HepG2 (cell line): ENCODE data around the gene LIMK2. TPM values are rescaled to one million over a fixed set of nuclear protein-coding genes. Genes with fewer than 3 reads are reported as not detected.
A peak's percentile ranks its signal among the peaks of the same experiment; 100 is the strongest.

Experiments
- ATRX ChIP-seq: sonication (generic); formaldehyde crosslinking; IDR thresholded peaks from 2 replicates; pipeline ENCODE4 v1.4.0; 2020; ENCODE audit warnings: missing genetic modification reagents, borderline replicate concordance
- CEBPZ ChIP-seq: IDR thresholded peaks from 2 replicates; pipeline ENCODE4 v1.6.1; 2012; ENCODE audit warnings: low read length, improper control_type of control experiment
- DDIT3 ChIP-seq: sonication (generic); formaldehyde crosslinking; IDR thresholded peaks from 2 replicates; pipeline ENCODE4 v1.4.0; 2020; ENCODE audit warnings: mild to moderate bottlenecking, missing genetic modification reagents
- DNMT1 ChIP-seq: sonication (generic); formaldehyde crosslinking; IDR thresholded peaks from 2 replicates; pipeline ENCODE4 v1.5.1; 2020; ENCODE audit warnings: mild to moderate bottlenecking, missing genetic modification reagents
- ERF ChIP-seq: IDR thresholded peaks from 2 replicates; pipeline ENCODE4 v1.6.1; 2018; ENCODE audit warnings: missing biosample characterization, missing genetic modification reagents
- ISX ChIP-seq: sonication (generic); formaldehyde crosslinking; conservative IDR thresholded peaks from 2 replicates; pipeline ENCODE4 v1.5.0; 2020; ENCODE audit warnings: missing genetic modification reagents
- NFRKB ChIP-seq: fragments of 450-650 bp; IDR thresholded peaks from 2 replicates; pipeline ENCODE4 v1.6.1; 2017
- ONECUT2 ChIP-seq: sonication (generic); formaldehyde crosslinking; IDR thresholded peaks from 2 replicates; pipeline ENCODE4 v1.4.0; 2020; ENCODE audit warnings: missing genetic modification reagents
- RCOR2 ChIP-seq: IDR thresholded peaks from 2 replicates; pipeline ENCODE4 v1.6.1; 2016; ENCODE audit warnings: missing biosample characterization, missing genetic modification reagents
- REPIN1 ChIP-seq: sonication (generic); formaldehyde crosslinking; IDR thresholded peaks from 2 replicates; pipeline ENCODE4 v1.8.0; 2022; ENCODE audit warnings: missing genetic modification reagents, low read depth, mild to moderate bottlenecking, borderline replicate concordance
- SMAD1 ChIP-seq: sonication (generic); formaldehyde crosslinking; IDR thresholded peaks from 2 replicates; pipeline ENCODE4 v1.4.0; 2020; ENCODE audit warnings: missing genetic modification reagents, low read depth, mild to moderate bottlenecking, borderline replicate concordance
- SNAPC5 ChIP-seq: sonication (generic); formaldehyde crosslinking; IDR thresholded peaks from 2 replicates; pipeline ENCODE4 v1.8.1; 2023; ENCODE audit warnings: mild to moderate bottlenecking, missing genetic modification reagents, borderline replicate concordance
- ZBTB49 ChIP-seq: sonication (generic); formaldehyde crosslinking; IDR thresholded peaks from 2 replicates; pipeline ENCODE4 v1.4.0; 2020; ENCODE audit warnings: missing genetic modification reagents, borderline replicate concordance
- ZNF557 ChIP-seq: sonication (generic); formaldehyde crosslinking; IDR thresholded peaks from 2 replicates; pipeline ENCODE4 v1.4.0; 2020; ENCODE audit warnings: missing genetic modification reagents
- ZNF781 ChIP-seq: sonication (generic); formaldehyde crosslinking; IDR thresholded peaks from 2 replicates; pipeline ENCODE4 v1.5.1; 2020; ENCODE audit warnings: borderline replicate concordance, mild to moderate bottlenecking, missing genetic modification reagents; ENCODE audit errors: not compliant biosample characterization
- polyA plus RNA-seq, 8 experiments: library from polyadenylated mRNA; depleted of rRNA in 3 of 8; stranded (reverse) in 7 of 8; unstranded in 1 of 8; fragments of >200 nt; fragmentation: Illumina TruSeq in 4 of 8; extraction: Trizol in 4 of 8; gene quantifications; 2 replicates each; pipeline versions ENCODE4 v1.2.1 to v1.2.3, GENCODE V29; 2011 to 2016; ENCODE audit warnings: low read depth in 4 of 8, missing spikeins in 1 of 8, mixed read lengths in 1 of 8; ENCODE audit not compliant: insufficient read depth in 1 of 8
- total RNA-seq, 5 experiments: library from RNA; depleted of rRNA; stranded (reverse); fragments of >200 nt; fragmentation: Illumina TruSeq; extraction: Trizol; gene quantifications; 2 replicates each; pipeline ENCODE4 v1.2.3, GENCODE V29; 2016; ENCODE audit warnings: low read depth in 1 of 5
- TF ChIP-seq, protein P1 (sequence below): IDR thresholded peaks from 2 replicates; pipeline ENCODE4 v1.6.1; 2012; ENCODE audit warnings: low read depth, low read length, improper control_type of control experiment
- TF ChIP-seq, protein P2 (sequence below): sonication (generic); formaldehyde crosslinking; IDR thresholded peaks from 2 replicates; pipeline ENCODE4 v1.4.0; 2020; ENCODE audit warnings: missing genetic modification reagents
- TF ChIP-seq, protein P3 (sequence below): IDR thresholded peaks from 2 replicates; pipeline ENCODE4 v1.6.1; 2016; ENCODE audit warnings: missing genetic modification reagents, missing compliant biosample characterization

LIMK2 gene
- total and polyA plus RNA-seq, 2 of the 13 experiments (the other 11 are each of a cell fraction or from before 2014, with no cell fraction given): 20.9 to 29.8 TPM

GRCh38 chr22:31230871-31231621, 18.9 kb downstream of the LIMK2 start (continued):
- TF ChIP-seq, protein P1, sequence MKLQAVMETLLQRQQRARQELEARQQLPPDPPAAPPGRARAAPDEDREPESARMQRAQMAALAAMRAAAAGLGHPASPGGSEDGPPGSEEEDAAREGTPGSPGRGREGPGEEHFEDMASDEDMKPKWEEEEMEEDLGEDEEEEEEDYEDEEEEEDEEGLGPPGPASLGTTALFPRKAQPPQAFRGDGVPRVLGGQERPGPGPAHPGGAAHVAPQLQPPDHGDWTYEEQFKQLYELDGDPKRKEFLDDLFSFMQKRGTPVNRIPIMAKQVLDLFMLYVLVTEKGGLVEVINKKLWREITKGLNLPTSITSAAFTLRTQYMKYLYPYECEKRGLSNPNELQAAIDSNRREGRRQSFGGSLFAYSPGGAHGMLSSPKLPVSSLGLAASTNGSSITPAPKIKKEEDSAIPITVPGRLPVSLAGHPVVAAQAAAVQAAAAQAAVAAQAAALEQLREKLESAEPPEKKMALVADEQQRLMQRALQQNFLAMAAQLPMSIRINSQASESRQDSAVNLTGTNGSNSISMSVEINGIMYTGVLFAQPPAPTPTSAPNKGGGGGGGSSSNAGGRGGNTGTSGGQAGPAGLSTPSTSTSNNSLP: no peak
- no peak for TF ChIP-seq ZNF781 (CRISPR knock-in tag)
- TF ChIP-seq SNAPC5 (CRISPR knock-in tag): no peak
- no peak for TF ChIP-seq ERF
- TF ChIP-seq CEBPZ: no peak
- no peak for TF ChIP-seq ISX (CRISPR knock-in tag)
- TF ChIP-seq DDIT3: no peak
- no peak for TF ChIP-seq ZNF557 (CRISPR knock-in tag)
- TF ChIP-seq SMAD1 (CRISPR knock-in tag): no peak
- TF ChIP-seq RCOR2 (CRISPR knock-in tag): no peak
- no peak for TF ChIP-seq DNMT1
- no peak for TF ChIP-seq NFRKB
- no peak for TF ChIP-seq ONECUT2
- TF ChIP-seq, protein P2, sequence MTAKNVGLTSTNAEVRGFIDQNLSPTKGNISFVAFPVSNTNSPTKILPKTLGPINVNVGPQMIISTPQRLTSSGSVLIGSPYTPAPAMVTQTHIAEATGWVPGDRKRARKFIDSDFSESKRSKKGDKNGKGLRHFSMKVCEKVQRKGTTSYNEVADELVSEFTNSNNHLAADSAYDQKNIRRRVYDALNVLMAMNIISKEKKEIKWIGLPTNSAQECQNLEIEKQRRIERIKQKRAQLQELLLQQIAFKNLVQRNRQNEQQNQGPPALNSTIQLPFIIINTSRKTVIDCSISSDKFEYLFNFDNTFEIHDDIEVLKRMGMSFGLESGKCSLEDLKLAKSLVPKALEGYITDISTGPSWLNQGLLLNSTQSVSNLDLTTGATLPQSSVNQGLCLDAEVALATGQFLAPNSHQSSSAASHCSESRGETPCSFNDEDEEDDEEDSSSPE (CRISPR knock-in tag): 0 out of 2 replicates have a peak, but pooled peaks have one; percentile 17
- TF ChIP-seq REPIN1 (CRISPR knock-in tag): no peak; the same call in 1 of the 2 replicates
- no peak for TF ChIP-seq ATRX (CRISPR knock-in tag)
- no peak for TF ChIP-seq ZBTB49
- TF ChIP-seq, protein P3, sequence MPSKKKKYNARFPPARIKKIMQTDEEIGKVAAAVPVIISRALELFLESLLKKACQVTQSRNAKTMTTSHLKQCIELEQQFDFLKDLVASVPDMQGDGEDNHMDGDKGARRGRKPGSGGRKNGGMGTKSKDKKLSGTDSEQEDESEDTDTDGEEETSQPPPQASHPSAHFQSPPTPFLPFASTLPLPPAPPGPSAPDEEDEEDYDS: no peak
